B cell (primary cell): ENCODE measurements around the gene TLX2. TPM values are rescaled to one million over a fixed set of nuclear protein-coding genes. Genes with fewer than 3 reads are reported as not detected.

Experiments used
- ATAC-seq: fragments of 200-7000 bp; cut with Tn5 transposase; one replicate; pipeline ENCODE4 v1.10.0; 2021; ENCODE audit warnings: low read depth, mild to moderate bottlenecking, moderate number of reproducible peaks, moderate library complexity
- CTCF ChIA-PET: fragments of 350-600 bp; sonication (Branson Sonifier 250); formaldehyde crosslinking; loops from one replicate; lab custom pipeline; 2021; ENCODE audit warnings: antibody characterized with exemption, inconsistent platforms; lab: Charles Lee
- POLR2A ChIA-PET: fragments of 350-600 bp; sonication (Branson Sonifier 250); formaldehyde crosslinking; loops from one replicate; lab custom pipeline; 2021; ENCODE audit warnings: antibody characterized with exemption; lab: Charles Lee
- DNase-seq: peaks from one replicate; pipeline ENCODE4 v3.0.0; 2013
- H2AFZ ChIP-seq: 2 replicates; pipeline ENCODE4 v1.6.1; 2012; ENCODE audit warnings: mild to moderate bottlenecking, low read depth, low read length; ENCODE audit not compliant: insufficient read depth, poor library complexity, severe bottlenecking
- H3K27ac ChIP-seq, 2 donors: 1 replicate in 1 of 2; 2 replicates in 1 of 2; pipeline ENCODE4 v1.5.1; 2012 to 2013; ENCODE audit warnings: low read length in 2 of 2, mild to moderate bottlenecking in 2 of 2, moderate library complexity in 1 of 2
- H3K27me3 ChIP-seq, 4 experiments: fragments of 200-600 bp in 1 of 4; sonication (generic) in 1 of 4; replicated peaks in 1 of 4; 1 replicate in 2 of 4; 2 replicates in 2 of 4; pipeline versions ENCODE4 v1.6.1 to v1.7.0; 2013 to 2016; ENCODE audit warnings: low read length in 3 of 4, mild to moderate bottlenecking in 2 of 4, mixed read lengths in 1 of 4, moderate library complexity in 1 of 4; ENCODE audit not compliant: insufficient read depth in 4 of 4, control insufficient read depth in 3 of 4; ENCODE audit errors: control extremely low read depth in 1 of 4
- H3K36me3 ChIP-seq, 2 experiments: replicated peaks in 1 of 2; 1 replicate in 1 of 2; 2 replicates in 1 of 2; pipeline versions ENCODE4 v1.6.1 to v1.7.1; 2013; ENCODE audit warnings: low read length in 1 of 2; ENCODE audit not compliant: insufficient read depth in 2 of 2, control insufficient read depth in 1 of 2; ENCODE audit errors: control extremely low read depth in 1 of 2, extremely low read depth in 1 of 2
- H3K4me1 ChIP-seq, 2 donors: fragments of 200-600 bp in 1 of 2; sonication (generic) in 1 of 2; 1 replicate in 1 of 2; 2 replicates in 1 of 2; pipeline versions ENCODE4 v1.5.1 to v1.6.1; 2013 to 2017; ENCODE audit warnings: low read length in 2 of 2; ENCODE audit not compliant: control insufficient read depth in 2 of 2, insufficient read depth in 2 of 2
- H3K4me2 ChIP-seq: replicated peaks from 2 replicates; pipeline ENCODE3; 2012; ENCODE audit warnings: mild to moderate bottlenecking, low read depth, low read length; ENCODE audit not compliant: poor library complexity, severe bottlenecking
- H3K4me3 ChIP-seq, 5 experiments: fragments of 200-600 bp in 1 of 5; sonication (generic) in 1 of 5; 1 replicate in 3 of 5; 2 replicates in 2 of 5; pipeline versions ENCODE4 v1.5.1 to v1.7.0; 2011 to 2016; ENCODE audit warnings: low read length in 4 of 5, mild to moderate bottlenecking in 4 of 5, low read depth in 2 of 5, control low read depth in 1 of 5, moderate library complexity in 1 of 5; ENCODE audit not compliant: insufficient read depth in 1 of 5; ENCODE audit errors: control extremely low read depth in 1 of 5, extremely low read depth in 1 of 5
- H3K79me2 ChIP-seq: fragments of 200-600 bp; sonication (generic); one replicate; pipeline ENCODE4 v1.6.0; 2016; ENCODE audit warnings: low read length; ENCODE audit not compliant: control insufficient read depth, insufficient read depth
- H3K9ac ChIP-seq: fragments of 200-600 bp; sonication (generic); 2 replicates; pipeline ENCODE4 v1.6.1; 2017; ENCODE audit warnings: mild to moderate bottlenecking, low read length, moderate library complexity
- H3K9me3 ChIP-seq, 3 donors: one replicate each; pipeline versions ENCODE4 v1.6.1 to v1.7.1; 2013; ENCODE audit warnings: low read length in 2 of 3; ENCODE audit not compliant: control insufficient read depth in 2 of 3, insufficient read depth in 1 of 3; ENCODE audit errors: control extremely low read depth in 1 of 3
- H4K20me1 ChIP-seq: 2 replicates; pipeline ENCODE4 v1.6.0; 2012; ENCODE audit warnings: mild to moderate bottlenecking, low read length; ENCODE audit not compliant: insufficient read depth, control insufficient read depth, poor library complexity, severe bottlenecking
- H3K27ac Mint-ChIP-seq: one replicate; pipeline ENCODE4 v1.8.0; 2021; ENCODE audit warnings: mixed read lengths
- H3K27me3 Mint-ChIP-seq: one replicate; pipeline ENCODE4 v1.8.0; 2021; ENCODE audit warnings: mixed read lengths
- H3K4me1 Mint-ChIP-seq: one replicate; pipeline ENCODE4 v1.8.0; 2021; ENCODE audit warnings: mixed read lengths
- H3K4me3 Mint-ChIP-seq: one replicate; pipeline ENCODE4 v1.8.0; 2021; ENCODE audit warnings: mixed read lengths
- H3K9me3 Mint-ChIP-seq: one replicate; pipeline ENCODE4 v1.8.0; 2022; ENCODE audit warnings: mixed read lengths; ENCODE audit not compliant: insufficient read depth
- EZH2 ChIP-seq: IDR thresholded peaks from 2 replicates; pipeline ENCODE4 v1.6.1; 2012; ENCODE audit warnings: borderline replicate concordance, low read depth, mild to moderate bottlenecking, moderate library complexity, low read length; ENCODE audit not compliant: insufficient read depth, poor library complexity, severe bottlenecking
- WGBS: methylation state at CpG from one replicate; pipeline ENCODE4 v1.1.5; 2013; ENCODE audit warnings: missing lambda C conversion rate; ENCODE audit not compliant: insufficient coverage; 5-methylcytosine and 5-hydroxymethylcytosine counted together
- intact Hi-C: fragments of 100-400 bp; cut with micrococcal nuclease; formaldehyde crosslinking; loops from one replicate; pipeline ENCODE4 v1.10.0; 2022
- polyA plus RNA-seq: library from polyadenylated mRNA; depleted of rRNA; stranded (reverse); fragments of >200 nt; gene quantifications from 2 replicates; pipeline ENCODE4 v1.2.3, GENCODE V29; 2012
- total RNA-seq, 2 donors: library from RNA; stranded (reverse); fragments of 120-200 nt in 1 of 2; gene quantifications; 1 replicate in 1 of 2; 2 replicates in 1 of 2; pipeline versions ENCODE4 v1.2.3 to v1.2.4, GENCODE V29; 2013 to 2022
- TF ChIP-seq, protein P1 (sequence below): fragments of 200-600 bp; IDR thresholded peaks from one replicate; pipeline ENCODE4 v1.8.0; 2022; ENCODE audit warnings: antibody characterized with exemption, mild to moderate bottlenecking

TLX2 gene
- total and polyA plus RNA-seq, 2 donors (not counting 1 experiment from before 2014, with no cell fraction given) = 0.06 TPM; not detected in 1

GRCh38 chr2:74515981-74516633 is 1.9 kb downstream of the TLX2 start:
- H3K4me1 Mint-ChIP-seq = peaks cover 28% of the 10 kb centered on the region
- Histone ChIP-seq H2AFZ (peak overlapping the region; percentile 71), H4K20me1 (peaks cover 6% of the 10 kb centered on the region), H3K9me3 (peaks cover 0 to 31% (median 1%) of the 10 kb centered on the region in 3 donors), H3K9ac (peak overlapping the region; percentile 67), H3K4me1 (peaks cover 36 to 50% of the 10 kb centered on the region in 2 donors), H3K4me3 (peak overlapping the region; percentile 15 to 68 (median 50)), H3K27ac (no peak overlapping the region), H3K27me3 (peaks cover 2 to 93% (median 69%) of the 10 kb centered on the region in 4 experiments), H3K4me2 (peak overlapping the region; percentile 96), H3K36me3 (no peaks in the 10 kb centered on the region), H3K79me2 (no peaks in the 10 kb centered on the region)
- H3K9me3 Mint-ChIP-seq = no peaks in the 10 kb centered on the region
- peak overlapping the region; percentile 86 for H3K4me3 Mint-ChIP-seq
- TF ChIP-seq, protein P1, sequence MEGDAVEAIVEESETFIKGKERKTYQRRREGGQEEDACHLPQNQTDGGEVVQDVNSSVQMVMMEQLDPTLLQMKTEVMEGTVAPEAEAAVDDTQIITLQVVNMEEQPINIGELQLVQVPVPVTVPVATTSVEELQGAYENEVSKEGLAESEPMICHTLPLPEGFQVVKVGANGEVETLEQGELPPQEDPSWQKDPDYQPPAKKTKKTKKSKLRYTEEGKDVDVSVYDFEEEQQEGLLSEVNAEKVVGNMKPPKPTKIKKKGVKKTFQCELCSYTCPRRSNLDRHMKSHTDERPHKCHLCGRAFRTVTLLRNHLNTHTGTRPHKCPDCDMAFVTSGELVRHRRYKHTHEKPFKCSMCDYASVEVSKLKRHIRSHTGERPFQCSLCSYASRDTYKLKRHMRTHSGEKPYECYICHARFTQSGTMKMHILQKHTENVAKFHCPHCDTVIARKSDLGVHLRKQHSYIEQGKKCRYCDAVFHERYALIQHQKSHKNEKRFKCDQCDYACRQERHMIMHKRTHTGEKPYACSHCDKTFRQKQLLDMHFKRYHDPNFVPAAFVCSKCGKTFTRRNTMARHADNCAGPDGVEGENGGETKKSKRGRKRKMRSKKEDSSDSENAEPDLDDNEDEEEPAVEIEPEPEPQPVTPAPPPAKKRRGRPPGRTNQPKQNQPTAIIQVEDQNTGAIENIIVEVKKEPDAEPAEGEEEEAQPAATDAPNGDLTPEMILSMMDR = no peak
- TF ChIP-seq EZH2 = no peak
- no peak overlapping the region for H3K27ac Mint-ChIP-seq
- peak; percentile 84 for ATAC-seq
- peak; percentile 81 for DNase-seq
- CTCF ChIA-PET = interaction anchor here (0.6 to 1.4 kb wide), 5 partner anchors 9 to 73 kb away, joined by 3 to 5 read pairs (median 4); partner anchors contain the start of genes AUP1, CCDC142, HTRA2 and PCGF1
- whole genome bisulfite sequencing = 7% methylated on average over 72 of the region's 72 CpGs
- H3K27me3 Mint-ChIP-seq = peaks cover 69% of the 10 kb centered on the region
- intact Hi-C loops = loop anchor here (1.0 kb wide), 1 partner anchor 9 kb away; the partner anchor contains the start of gene PCGF1
- POLR2A ChIA-PET = interaction anchor here (0.9 to 2.5 kb wide), 5 partner anchors 8 to 20 kb away, joined by 3 to 9 read pairs (median 4); partner anchors contain the start of genes LBX2 and PCGF1
